Stimulated activated CD4-positive, alpha-beta T cell treated with anti-CD3 and anti-CD28 coated beads, TNF-alpha, amount 100 ng/mL, for 48 hours (primary cell): ENCODE results near the gene GJB5.

ENCODE experiments used
- DNase-seq, 3 donors: peaks; one replicate each; pipeline ENCODE4 v3.0.0-alpha.2; 2020; ENCODE audit warnings: low read depth in 3 of 3

GJB5 gene

DNA sequence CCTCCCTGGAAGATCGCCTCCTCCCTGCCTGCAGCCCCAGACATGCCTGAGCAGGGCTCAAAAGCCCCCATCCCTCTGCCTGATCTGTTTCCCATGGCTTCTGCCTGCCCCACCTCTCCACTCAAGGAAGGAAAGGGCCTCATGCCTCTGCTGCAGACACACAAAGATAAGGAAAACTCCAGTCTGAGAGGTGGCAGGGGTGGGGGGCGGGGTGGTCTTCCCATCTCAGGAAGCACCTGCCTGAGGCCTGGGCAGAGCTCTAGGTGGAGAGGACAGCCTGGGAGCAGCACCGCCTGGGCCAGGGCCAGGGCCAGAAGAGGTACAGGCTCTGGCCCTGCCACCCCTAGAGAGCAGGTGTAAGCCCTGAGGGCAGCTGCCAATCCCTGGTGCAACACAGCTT is 22.1 kb downstream of the GJB5 start:
- no peak for DNase-seq

DNA sequence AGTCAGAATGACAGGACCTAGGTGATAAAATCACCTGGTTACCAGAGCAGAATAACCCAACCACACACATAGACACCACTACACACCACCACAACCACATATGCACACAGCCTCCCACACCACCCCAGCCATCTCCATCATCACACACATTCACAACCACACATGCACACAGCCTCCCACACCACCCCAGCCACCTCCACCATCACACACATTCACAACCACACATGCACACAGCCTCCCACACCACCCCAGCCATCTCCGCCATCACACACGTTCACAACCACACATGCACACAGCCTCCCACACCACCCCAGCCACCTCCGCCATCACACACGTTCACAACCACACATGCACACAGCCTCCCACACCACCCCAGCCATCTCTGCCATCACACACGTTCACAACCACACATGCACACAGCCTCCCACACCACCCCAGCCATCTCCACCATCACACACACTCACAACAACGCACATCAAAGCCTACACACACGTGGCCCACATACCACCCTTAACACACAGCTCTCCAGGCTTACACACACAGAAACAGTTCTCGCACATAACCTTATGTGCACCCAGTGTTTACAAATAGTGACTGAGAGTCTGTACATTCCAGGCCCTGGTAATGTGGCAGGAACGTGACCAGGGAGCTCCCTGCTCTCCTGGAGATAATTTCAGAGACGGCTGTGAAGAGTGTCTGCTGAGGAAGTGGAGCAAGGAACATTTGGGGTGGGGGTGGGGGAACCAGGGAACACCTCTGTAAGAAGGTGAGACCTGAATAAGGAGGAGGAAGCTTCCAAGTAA is 22.9 kb downstream of the GJB5 start:
- DNase-seq = no peak

DNA sequence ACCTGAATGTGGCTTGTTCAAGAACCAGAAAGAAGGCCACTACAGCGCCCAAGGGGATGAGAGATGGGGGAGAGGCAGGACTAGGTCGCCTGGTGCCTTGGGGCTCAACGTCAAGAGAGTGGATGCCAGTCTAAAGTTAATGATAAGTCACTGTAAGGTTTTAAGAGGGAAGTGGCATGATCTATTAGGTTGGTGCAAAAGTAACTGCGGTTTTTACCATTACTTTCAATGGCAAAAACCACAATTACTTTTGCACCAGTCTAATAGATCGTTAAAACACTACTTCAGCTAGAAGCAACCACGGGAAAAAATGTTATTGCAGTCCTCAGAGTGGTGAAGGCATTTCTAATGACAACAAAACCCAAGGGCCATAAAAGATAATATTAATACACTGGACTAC is 23.5 kb downstream of the GJB5 start:
- DNase-seq = no peak

DNA sequence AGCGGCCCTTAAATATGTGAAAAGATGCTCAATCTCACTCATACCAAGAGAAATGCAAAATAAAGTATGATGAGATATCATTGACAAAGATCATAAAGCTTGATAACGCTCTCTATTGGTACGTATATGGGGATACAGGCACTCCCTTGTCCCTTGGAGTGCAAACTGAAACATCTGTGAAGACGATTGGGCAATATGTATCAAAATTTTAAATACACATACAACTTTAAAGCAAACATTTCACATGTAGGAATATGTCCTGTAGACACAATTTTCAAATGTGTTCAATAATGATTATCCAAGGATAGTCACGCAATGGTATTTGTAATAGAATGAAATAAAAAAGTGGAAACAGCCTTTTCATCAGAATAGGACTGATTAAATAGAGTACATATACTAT is 24.2 kb downstream of the GJB5 start:
- DNase-seq = no peak

DNA sequence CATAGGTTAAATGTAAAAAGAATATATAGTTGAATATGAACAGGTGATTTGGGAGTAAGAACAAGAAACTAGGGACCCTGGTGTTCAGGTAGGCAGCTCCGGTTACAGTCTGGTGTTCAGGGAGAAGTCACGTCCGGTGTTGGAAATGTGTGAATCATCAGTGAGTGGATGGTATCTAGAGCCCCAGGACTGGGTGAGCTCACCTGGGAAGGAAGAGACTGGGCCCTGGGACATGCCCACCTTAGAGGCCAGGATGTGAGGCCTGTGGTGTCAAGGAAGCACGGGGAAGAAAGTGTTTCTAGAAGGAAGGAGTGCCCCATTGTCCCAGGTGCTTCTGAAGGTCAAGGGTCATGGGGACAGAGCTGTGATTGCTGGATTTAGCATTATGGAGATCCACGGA is 24.7 kb downstream of the GJB5 start:
- DNase-seq = no peak

DNA sequence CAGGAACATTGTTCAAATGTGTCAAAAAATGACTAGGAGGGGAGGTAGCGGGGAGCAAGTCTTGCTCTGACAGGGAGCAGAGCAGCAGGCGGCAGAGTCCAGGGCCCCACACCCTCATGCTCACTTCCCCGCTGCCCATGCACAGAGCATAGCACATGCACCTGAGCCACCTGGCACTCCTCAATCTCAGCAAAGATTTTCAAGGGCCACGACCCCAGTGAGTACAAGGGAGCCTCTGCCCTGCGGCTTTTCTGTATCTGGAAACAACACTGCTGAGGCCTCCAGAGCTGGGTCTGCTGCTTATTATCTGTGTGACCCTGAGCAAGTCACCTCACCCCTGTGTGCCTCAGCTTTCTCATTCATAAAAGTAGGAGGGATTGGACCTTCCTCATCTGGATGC is 25.1 kb downstream of the GJB5 start:
- DNase-seq = no peak

DNA sequence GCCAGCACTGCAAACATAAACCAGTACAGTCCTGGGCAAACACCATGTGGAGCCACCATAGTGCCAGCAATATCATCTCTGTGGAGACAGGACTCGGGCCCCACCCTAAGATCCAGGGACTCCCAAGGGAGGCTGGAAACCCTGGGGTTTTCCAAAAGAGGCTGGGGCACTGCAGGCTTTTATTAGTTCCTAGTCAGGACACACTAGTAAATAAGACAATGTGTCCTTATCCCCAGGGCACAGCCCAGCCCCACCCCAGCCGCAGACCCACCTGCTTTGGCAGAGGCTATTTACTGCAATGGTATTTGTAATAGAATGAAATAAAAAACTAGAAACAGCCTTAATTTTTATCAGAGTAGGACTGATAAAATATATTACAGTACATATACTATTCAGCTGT is 25.7 kb downstream of the GJB5 start:
- no peak for DNase-seq

DNA sequence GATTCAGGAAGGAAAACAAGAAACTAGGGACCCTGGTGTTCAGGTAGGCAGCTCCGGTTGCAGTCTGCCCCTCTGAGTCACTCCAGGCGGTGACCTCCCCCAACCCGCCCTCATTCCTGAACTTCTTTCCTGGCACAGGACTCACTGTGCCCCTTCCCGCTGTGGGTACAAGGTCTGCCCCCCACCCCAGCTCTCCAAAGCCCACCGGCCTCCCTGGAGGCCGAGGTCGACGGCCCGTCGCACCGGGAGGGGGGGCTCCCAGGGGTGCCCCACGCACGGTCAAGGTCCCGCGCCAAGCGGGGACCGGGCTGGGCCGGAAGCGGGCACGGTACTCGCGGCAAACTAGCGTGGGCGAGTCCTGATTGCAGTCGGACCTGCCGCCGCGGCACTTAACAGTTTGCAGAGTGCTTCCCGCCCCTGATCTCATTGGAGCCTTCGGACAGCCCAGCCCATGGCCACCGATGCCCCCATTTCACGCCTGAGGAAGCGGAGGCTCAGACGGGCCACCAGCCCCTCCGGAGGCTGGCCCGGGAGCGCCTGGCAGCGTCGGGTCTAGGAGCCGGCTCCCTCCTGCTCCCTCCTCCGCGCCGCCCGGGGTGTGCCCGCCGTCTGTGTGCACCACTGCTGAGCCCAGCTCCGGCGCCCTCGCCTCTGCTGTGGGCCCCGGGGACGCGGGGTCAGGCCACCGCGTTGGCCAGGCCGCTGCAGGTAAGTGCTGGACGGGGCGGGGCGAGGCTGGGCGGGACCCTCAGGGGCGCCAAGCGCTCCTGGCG is 26.4 kb downstream of the GJB5 start, which contains the start of gene GJB3:
Gene GJB3 (plus strand): TSS at position 144 of the 773 bp plus-strand sequence. CDS start 3,549 bp downstream, outside the sequence.
- DNase-seq = no peak

DNA sequence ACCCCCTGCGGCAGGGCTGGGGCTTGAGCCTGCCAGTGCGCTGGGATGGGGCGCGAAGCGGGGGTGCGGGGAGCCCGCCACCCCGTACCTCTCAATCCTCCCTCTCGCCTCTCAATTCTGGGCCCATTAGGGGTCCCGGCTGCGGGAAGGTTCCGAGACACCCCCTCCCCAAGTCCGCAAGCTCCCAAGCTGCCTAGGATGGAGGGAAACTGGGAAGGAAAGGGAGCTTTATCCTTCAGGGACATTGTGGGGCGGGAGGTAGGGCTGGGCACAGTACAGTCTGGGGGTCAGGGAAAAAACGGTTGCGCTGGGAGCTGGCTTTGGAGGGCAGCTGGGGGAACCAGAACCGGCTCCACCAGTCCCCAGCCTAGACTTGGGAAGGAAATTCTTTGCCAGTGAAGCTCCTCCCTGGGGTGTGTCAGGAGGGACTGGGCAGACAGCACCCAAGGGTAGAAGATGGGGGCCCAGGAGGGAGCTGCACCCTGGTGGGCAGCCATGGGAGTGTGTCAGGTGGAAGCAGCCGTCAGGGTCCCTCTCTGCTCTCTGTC is 27.1 kb downstream of the GJB5 start:
- DNase-seq = no peak

DNA sequence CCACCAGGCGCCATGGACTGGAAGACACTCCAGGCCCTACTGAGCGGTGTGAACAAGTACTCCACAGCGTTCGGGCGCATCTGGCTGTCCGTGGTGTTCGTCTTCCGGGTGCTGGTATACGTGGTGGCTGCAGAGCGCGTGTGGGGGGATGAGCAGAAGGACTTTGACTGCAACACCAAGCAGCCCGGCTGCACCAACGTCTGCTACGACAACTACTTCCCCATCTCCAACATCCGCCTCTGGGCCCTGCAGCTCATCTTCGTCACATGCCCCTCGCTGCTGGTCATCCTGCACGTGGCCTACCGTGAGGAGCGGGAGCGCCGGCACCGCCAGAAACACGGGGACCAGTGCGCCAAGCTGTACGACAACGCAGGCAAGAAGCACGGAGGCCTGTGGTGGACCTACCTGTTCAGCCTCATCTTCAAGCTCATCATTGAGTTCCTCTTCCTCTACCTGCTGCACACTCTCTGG is 29.9 kb downstream of the GJB5 start:
- DNase-seq = no peak

DNA sequence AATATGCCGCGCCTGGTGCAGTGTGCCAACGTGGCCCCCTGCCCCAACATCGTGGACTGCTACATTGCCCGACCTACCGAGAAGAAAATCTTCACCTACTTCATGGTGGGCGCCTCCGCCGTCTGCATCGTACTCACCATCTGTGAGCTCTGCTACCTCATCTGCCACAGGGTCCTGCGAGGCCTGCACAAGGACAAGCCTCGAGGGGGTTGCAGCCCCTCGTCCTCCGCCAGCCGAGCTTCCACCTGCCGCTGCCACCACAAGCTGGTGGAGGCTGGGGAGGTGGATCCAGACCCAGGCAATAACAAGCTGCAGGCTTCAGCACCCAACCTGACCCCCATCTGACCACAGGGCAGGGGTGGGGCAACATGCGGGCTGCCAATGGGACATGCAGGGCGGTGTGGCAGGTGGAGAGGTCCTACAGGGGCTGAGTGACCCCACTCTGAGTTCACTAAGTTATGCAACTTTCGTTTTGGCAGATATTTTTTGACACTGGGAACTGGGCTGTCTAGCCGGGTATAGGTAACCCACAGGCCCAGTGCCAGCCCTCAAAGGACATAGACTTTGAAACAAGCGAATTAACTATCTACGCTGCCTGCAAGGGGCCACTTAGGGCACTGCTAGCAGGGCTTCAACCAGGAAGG is 30.5 kb downstream of the GJB5 start:
- DNase-seq = no peak

DNA sequence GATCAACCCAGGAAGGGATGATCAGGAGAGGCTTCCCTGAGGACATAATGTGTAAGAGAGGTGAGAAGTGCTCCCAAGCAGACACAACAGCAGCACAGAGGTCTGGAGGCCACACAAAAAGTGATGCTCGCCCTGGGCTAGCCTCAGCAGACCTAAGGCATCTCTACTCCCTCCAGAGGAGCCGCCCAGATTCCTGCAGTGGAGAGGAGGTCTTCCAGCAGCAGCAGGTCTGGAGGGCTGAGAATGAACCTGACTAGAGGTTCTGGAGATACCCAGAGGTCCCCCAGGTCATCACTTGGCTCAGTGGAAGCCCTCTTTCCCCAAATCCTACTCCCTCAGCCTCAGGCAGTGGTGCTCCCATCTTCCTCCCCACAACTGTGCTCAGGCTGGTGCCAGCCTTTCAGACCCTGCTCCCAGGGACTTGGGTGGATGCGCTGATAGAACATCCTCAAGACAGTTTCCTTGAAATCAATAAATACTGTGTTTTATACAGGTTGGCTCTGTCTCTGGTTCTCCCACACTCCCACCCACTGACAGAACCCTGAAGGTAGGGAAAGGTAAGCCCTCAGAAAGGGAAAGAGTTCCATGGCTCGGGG is 31.1 kb downstream of the GJB5 start:
- no peak for DNase-seq

DNA sequence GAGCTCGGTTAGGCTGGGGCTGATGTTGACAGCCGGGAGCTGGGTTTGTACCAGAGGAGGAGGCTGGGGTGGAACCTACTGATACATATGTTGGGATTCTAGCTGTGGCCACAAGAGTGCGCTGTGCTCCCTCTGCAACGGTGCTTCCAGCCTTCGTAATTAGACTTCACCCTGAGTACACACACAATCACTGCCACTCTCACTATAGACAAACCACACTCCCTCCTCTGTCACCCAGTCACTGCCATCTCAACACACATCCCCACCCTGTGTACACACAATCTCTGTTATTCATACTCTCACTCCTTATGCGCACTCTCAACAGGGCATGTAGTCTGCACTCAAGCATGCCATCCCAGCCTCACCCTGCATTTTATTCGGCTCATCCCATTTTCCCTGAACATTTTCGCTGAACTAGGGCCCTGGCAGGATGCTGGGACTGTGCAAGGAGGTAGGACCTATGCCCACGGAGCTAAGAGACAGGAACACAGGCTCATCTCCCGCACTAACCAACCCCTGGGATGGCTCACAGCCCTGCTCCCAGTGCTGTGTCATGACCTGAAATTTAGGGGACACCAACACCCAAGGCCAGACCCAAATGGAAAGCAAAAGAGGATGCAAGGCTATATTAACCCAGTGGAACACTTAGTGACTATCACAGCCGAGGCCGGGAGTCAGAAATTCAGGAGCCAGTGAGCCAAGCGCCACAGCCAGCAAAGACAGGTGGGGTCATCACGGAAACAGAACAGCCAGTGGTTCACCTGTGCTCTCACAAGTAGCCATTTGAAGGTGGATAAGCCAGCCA is 31.9 kb downstream of the GJB5 start:
- peak; percentile 36 to 60 (median 50) for DNase-seq

DNA sequence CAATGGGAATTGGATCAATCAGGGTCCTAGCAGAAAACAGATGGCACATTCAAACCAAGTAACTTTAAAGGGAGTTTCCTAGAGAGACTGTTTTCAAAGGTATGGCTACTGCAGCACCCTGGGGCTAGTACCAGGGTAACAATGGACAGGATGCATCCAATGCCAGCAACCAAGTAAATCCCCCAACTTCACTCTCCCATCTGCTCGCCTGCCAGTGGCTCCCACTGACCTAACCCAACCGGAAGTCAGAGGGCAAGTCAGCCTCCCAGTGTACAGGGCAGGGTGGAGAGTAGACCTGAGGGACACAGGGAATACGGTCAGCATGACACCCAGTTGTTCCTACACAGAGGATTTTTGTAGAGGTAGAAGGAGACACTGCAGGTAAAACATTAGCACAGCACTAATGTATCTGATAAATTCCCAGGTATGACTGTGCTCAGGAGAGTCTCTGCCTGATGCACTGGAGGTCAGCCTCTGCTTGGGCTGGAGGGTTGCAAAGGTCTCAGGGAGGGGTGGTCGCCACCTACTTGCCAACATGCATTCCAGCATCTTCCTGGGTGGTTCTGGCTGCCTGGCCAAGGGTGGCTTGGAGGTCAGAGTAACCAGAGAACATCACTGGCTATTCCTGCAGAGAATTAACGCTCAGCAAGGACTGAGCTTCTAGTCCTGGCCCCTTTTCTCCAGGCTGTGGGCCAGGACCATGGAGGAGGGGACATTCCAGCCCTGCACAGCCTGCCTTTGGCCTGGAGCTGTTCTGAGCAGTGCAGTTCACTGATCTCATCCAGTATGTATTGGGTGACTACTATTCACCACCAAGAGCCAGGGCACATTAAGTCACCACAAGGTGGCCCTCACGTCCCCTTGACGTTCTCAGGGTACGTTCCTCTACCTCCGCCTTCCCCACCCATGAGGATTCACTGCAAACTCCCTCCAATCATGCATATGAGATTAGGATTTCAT is 32.9 kb downstream of the GJB5 start:
- DNase-seq = no peak

DNA sequence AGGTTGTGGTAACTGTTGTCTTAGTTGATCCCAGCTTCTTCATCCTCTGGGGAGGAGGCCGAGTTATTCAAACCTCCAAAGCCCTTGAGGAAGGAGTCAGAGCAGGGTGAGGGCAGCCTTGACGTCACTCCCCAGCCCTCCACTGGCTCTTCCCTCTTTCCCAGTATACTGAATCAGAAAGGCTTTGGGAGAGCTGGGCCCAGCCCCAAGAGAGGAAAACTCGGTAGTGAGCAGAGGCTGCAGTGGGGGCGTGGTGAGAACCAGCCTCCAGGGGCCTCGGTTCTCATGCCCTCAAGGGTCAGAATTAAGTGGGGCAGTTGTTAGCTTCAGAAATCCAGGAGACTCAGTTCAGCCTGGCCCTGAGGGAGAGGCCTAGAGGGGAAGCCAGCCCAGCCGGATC is 36.1 kb downstream of the GJB5 start:
- no peak for DNase-seq

DNA sequence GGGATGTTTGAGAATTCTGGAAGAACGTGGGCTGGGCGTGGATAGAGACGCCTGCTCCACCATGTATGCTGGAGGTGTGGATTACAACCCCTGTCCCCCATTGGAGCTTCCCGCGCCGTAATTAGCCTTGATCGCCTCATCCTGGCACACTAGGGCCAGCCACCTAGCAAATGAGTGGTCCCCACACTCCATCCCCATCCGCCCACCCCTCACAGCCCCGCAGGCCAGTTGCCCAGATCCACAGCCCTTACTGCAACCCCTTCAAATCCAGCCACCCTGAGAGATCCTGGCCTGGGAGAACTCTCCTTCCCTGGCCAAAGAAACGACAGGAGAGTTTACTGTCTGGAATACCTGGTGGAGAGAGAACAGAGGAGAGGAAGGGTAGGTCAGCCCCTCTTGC is 37.6 kb downstream of the GJB5 start:
- no peak for DNase-seq

DNA sequence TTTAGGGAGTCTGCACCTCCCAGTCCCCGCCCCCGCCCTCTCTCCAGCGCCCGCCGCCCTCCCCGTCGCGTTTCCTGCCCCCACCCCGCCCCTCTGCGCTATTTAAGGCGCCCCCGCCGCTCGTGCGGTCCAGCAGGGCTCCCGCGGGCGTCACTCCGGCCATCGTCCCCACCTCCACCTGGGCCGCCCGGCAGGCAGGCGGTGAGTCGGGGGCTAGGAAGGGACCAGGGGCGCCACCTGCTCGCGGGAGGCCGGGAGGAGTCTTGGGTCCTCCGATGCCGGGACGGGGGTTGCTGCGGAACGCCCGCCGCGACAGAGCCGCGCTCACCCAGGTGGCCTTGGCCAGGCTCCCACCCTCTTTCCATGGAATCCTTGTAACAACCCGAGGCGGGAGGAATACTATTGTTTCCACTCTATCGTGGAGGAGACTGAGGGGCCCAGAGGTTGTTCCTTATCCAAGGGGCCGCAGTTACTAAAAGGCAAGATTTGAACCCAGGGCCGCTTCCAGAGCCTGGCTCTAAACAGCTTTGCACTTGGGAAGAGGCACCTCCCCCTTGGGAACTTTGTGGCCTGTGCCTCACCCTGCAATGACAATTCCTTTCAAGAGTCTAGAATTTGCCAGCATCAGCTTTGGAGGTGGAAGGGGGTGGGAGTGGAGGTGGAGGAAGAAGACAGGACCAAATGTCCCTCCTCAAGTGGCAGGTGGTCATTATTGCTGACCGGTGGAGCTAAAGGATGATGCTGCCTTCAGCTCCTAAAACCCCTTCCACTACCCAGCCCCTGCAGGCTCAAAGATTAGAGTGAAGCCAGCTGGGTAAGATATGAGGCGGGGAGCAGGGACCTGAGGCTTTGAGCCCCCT is 38.3 kb downstream of the GJB5 start, which contains the start of gene GJA4:
Gene GJA4 (plus strand): TSS at position 132 of the 860 bp plus-strand sequence. CDS start 1,215 bp downstream, outside the sequence.
- DNase-seq = no peak

DNA sequence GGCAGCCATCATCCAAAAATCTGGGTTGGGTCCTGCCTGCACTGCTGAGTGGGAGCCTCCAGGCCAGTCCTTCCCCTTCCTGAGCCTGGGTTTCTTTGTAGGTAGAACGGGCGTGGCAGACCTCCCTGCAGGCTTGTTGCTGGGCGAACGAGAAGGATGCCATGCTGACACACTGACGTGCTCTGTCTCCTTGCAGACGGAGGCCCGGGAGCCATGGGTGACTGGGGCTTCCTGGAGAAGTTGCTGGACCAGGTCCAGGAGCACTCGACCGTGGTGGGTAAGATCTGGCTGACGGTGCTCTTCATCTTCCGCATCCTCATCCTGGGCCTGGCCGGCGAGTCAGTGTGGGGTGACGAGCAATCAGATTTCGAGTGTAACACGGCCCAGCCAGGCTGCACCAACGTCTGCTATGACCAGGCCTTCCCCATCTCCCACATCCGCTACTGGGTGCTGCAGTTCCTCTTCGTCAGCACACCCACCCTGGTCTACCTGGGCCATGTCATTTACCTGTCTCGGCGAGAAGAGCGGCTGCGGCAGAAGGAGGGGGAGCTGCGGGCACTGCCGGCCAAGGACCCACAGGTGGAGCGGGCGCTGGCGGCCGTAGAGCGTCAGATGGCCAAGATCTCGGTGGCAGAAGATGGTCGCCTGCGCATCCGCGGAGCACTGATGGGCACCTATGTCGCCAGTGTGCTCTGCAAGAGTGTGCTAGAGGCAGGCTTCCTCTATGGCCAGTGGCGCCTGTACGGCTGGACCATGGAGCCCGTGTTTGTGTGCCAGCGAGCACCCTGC is 39.3 kb downstream of the GJB5 start:
- DNase-seq = no peak
